Subcutaneous abdominal adipose tissue (tissue), 5 donors: ENCODE results near the gene SLC35E1.
A peak's percentile ranks its signal among the peaks of the same experiment; 100 is the strongest.

ENCODE experiments used
- H3K27ac ChIP-seq: one replicate; pipeline ENCODE4 v1.7.0; 2013; ENCODE audit warnings: low read depth, mild to moderate bottlenecking, inconsistent platforms, low read length, moderate library complexity
- H3K27me3 ChIP-seq, 5 donors: one replicate each; pipeline ENCODE4 v1.7.0; 2013; ENCODE audit warnings: low read length in 5 of 5, inconsistent platforms in 1 of 5; ENCODE audit not compliant: control insufficient read depth in 5 of 5, insufficient read depth in 4 of 5
- H3K36me3 ChIP-seq, 5 donors: one replicate each; pipeline ENCODE4 v1.7.0; 2013; ENCODE audit warnings: low read length in 5 of 5; ENCODE audit not compliant: control insufficient read depth in 5 of 5, insufficient read depth in 5 of 5
- H3K4me1 ChIP-seq, 5 donors: one replicate each; pipeline ENCODE4 v1.7.0; 2013; ENCODE audit warnings: low read length in 5 of 5, mild to moderate bottlenecking in 3 of 5, moderate library complexity in 1 of 5; ENCODE audit not compliant: control insufficient read depth in 5 of 5, insufficient read depth in 5 of 5
- H3K4me3 ChIP-seq, 5 donors: one replicate each; pipeline ENCODE4 v1.7.0; 2013; ENCODE audit warnings: low read length in 5 of 5, low read depth in 1 of 5
- H3K9ac ChIP-seq, 5 donors: one replicate each; pipeline ENCODE4 v1.7.0; 2013; ENCODE audit warnings: low read length in 5 of 5, mild to moderate bottlenecking in 4 of 5, moderate library complexity in 3 of 5
- H3K9me3 ChIP-seq, 5 donors: one replicate each; pipeline ENCODE4 v1.7.0; 2013; ENCODE audit warnings: low read length in 5 of 5; ENCODE audit not compliant: control insufficient read depth in 5 of 5
- donor health status: healthy.
- donor health status: healthy.
- donor health status: healthy.
- donor health status: healthy.
- donor health status: healthy.

Gene SLC35E1

DNA sequence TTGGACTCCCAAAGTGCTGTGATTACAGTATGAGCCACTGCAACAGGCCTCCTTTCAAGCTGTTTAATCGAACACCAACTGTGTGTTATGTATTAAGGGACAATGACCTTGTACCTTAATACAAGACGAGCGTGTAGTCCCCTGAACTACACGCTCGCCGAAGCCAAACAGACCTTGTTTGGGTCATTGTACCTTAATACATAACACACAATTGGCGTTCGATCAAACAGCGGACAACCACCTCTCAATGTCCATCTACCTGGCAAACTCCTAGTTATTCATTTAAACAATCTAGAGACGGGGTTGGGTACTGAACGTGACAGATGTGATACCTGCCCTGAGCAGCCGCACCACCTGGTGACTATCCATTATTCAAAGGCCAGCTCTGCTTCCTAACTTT, 31.3 kb downstream of the SLC35E1 start:
- Histone ChIP-seq H3K4me3 (peak overlapping the region; percentile 87 to 96 (median 88)), H3K9ac (peak overlapping the region; percentile 84 to 97 (median 90)), H3K27me3 (no peaks in the 10 kb centered on the region), H3K4me1 (peaks cover 5 to 36% (median 34%) of the 10 kb centered on the region in 5 donors), H3K36me3 (peaks cover 0 to 33% (median 25%) of the 10 kb centered on the region in 5 donors), H3K27ac (peak overlapping the region; percentile 81), H3K9me3 (no peaks in the 10 kb centered on the region)

DNA sequence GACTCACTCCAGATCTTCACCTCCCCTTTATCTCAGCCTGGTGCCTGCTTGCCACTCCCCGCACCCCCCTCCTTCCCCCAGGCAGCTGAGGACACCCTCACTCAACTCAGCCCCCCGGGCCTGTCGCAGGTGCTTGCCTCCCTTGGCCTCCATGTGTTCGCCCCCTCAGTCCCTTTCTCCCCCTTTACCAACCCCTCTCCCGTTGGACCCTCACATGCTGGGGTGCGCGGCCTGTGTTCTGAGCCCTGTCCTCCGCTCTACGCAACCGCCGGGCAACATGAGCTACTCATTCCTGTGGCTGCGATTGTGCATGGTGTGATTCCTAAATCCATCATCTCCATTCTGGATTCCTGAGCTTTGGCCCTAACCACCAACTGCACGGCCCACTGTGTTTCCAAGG, 35.1 kb downstream of the SLC35E1 start:
- no peak overlapping the region for H3K27ac ChIP-seq
- no peak overlapping the region for H3K4me3 ChIP-seq
- H3K4me1 ChIP-seq: peaks cover 5 to 24% (median 23%) of the 10 kb centered on the region in 5 donors
- no peaks in the 10 kb centered on the region for H3K9me3 ChIP-seq
- H3K9ac ChIP-seq: no peak overlapping the region
- peaks cover 2 to 71% (median 63%) of the 10 kb centered on the region in 5 donors for H3K36me3 ChIP-seq
- no peaks in the 10 kb centered on the region for H3K27me3 ChIP-seq

DNA sequence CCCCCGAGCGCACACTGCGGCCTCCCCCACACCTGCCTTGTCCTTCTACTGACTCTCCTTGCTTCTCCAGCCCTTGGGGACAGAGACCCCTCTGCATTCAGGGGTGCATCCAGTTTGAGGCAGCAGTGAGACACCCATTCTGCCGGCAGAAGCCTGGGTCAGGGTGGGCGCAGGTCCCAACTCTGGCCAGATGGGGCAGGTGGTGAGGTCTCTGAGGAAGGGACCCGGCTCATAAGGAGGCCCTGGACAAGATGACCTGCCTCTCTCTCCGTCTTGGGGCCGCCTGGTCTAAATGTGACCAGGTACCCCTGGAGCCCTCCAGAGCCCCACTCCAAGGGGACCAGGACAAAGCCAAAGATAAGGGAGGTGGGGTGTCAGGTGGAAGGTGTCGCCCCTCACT, 36.1 kb downstream of the SLC35E1 start:
- H3K36me3 ChIP-seq: peaks cover 2 to 81% (median 73%) of the 10 kb centered on the region in 5 donors

DNA sequence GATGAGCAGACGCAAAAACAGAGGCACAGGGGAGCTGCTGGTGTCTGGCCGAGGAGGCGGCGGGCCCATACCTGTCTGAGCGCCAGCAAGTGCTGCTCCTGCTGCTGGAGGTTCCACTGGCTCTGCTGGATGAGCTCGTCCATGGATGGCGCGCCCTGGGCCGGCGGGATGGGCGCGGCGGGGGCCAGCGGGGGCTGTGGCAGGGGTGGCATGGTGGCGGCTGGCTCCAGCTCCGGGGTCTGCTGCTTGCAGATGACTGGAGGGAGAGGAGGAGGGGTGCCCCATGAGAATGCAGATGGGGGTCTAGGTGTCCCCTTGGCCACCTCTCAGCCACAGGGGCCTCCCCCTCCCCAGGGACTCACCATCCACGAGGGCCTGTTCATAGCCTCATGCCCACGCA, 36.8 kb downstream of the SLC35E1 start:
- peaks cover 2 to 89% (median 80%) of the 10 kb centered on the region in 5 donors for H3K36me3 ChIP-seq
- peaks cover 0 to 13% (median 8%) of the 10 kb centered on the region in 5 donors for H3K4me1 ChIP-seq
- H3K27ac ChIP-seq: no peak overlapping the region
- H3K9me3 ChIP-seq: no peaks in the 10 kb centered on the region
- H3K4me3 ChIP-seq: no peak overlapping the region
- H3K9ac ChIP-seq: no peak overlapping the region
- no peaks in the 10 kb centered on the region for H3K27me3 ChIP-seq

More for the DNA sequence above, 36.1 kb downstream of the SLC35E1 start:
- Histone ChIP-seq H3K9me3 (no peaks in the 10 kb centered on the region), H3K27me3 (no peaks in the 10 kb centered on the region), H3K9ac (no peak overlapping the region), H3K27ac (no peak overlapping the region), H3K4me1 (peaks cover 3 to 16% (median 15%) of the 10 kb centered on the region in 5 donors), H3K4me3 (no peak overlapping the region)

DNA sequence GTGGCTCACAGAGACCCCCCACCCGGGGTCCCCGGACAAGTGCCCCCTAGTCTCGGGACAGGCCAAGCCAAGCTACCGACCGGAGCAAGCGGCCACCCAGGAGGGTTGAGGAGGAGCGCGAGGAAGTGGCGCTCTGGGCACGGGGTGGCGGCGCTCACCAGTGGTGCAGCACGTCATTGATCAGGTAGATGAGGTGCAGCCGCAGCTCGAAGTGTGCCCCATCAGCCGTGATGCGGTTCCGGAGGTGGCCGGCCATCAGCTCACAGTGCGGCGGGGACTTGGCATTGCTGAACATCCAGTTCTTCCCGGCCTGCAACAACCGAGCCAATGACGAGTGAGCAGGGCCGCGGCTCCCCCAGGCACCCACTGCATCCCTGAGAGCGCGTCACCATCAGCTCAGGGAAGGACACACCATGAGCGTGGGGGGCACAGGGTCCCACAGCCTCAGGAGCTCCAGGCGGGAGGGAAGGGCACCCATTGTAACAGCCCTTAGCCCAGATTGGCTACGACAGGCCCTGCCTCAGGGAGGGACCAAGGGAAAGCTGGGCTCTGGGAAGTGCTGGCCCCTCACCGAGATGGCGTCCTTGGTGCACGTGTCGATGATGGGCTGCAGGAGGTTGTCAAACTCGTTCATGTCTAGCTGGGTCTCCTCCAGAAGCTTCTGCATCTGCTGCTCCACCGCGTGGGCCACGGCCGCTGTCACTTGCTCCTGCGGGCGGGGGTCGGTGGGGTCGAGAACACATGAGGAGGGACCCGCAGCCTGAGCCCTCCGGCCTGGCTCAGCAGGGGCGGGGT, 39.6 kb downstream of the SLC35E1 start:
- H3K4me3 ChIP-seq: no peak overlapping the region
- peaks cover 2 to 96% (median 95%) of the 10 kb centered on the region in 5 donors for H3K36me3 ChIP-seq
- H3K27ac ChIP-seq: no peak overlapping the region
- H3K9me3 ChIP-seq: no peaks in the 10 kb centered on the region
- peaks cover 0 to 4% (median 0%) of the 10 kb centered on the region in 5 donors for H3K4me1 ChIP-seq
- H3K27me3 ChIP-seq: no peaks in the 10 kb centered on the region
- no peak overlapping the region for H3K9ac ChIP-seq

DNA sequence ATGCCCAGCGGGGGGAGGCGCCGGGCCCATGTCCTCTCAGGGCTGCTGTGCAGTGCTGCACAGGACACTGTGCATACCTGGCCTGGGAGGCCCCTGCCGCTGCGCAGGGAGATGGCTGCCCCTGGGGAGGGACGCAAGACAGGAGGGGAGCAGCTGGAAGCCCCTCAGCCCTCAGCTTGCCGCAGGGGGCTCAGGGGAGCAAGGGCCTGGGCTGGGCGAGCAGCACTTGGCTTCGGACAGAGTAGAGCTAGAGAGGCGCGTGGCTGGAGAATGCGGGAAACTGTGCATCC, 40.9 kb downstream of the SLC35E1 start:
- Histone ChIP-seq H3K4me1 (peaks cover 0 to 4% (median 0%) of the 10 kb centered on the region in 5 donors), H3K27me3 (no peaks in the 10 kb centered on the region), H3K27ac (no peak overlapping the region), H3K36me3 (peaks cover 2 to 99% (median 97%) of the 10 kb centered on the region in 5 donors), H3K4me3 (no peak overlapping the region), H3K9ac (no peak overlapping the region), H3K9me3 (no peaks in the 10 kb centered on the region)

DNA sequence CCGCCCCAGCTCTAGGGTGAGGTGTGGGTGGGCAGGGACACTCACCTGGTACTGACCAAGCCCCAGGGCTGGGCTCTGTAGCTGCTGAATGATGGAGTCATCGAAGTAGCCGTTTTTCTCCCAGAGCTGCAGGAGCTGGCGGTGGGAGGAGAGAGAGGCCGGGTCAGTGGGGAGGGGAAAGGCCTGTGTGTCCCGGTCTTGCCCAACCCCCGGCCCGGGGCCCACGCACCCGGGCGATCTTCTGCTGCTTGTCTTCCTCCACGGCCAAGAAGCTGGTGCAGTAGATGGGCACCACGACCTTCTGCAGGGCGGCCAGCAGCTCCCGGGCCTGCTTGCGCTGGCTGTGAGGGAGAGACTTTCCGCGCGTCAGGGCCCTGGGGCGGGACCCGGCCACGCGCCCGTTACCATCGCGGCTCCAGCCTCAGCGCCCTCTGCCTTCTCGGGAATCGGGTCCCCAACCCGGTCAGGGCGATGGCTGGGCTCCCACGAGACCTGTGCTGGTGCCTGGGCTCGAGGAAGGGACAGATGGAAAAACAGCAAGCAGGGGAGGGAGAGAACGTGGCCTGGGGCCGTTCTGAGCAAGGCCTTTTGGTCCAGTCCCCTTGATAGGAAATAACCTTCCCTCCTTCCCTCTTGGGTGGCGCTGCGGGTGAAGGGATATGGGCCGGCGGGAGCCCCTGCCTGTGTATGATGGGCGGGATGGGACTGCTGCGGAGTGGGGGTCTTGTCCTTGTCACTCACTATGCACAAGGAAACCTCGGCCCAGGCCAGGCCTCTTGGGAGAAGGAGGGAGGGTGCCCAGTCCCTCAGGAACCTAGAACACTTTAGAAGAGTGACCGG, 41.5 kb downstream of the SLC35E1 start:
- Histone ChIP-seq H3K36me3 (peaks cover 2 to 99% (median 97%) of the 10 kb centered on the region in 5 donors), H3K9ac (no peak overlapping the region), H3K27me3 (no peaks in the 10 kb centered on the region), H3K27ac (no peak overlapping the region), H3K4me3 (no peak overlapping the region), H3K4me1 (peaks cover 0 to 4% (median 0%) of the 10 kb centered on the region in 5 donors), H3K9me3 (no peaks in the 10 kb centered on the region)

DNA sequence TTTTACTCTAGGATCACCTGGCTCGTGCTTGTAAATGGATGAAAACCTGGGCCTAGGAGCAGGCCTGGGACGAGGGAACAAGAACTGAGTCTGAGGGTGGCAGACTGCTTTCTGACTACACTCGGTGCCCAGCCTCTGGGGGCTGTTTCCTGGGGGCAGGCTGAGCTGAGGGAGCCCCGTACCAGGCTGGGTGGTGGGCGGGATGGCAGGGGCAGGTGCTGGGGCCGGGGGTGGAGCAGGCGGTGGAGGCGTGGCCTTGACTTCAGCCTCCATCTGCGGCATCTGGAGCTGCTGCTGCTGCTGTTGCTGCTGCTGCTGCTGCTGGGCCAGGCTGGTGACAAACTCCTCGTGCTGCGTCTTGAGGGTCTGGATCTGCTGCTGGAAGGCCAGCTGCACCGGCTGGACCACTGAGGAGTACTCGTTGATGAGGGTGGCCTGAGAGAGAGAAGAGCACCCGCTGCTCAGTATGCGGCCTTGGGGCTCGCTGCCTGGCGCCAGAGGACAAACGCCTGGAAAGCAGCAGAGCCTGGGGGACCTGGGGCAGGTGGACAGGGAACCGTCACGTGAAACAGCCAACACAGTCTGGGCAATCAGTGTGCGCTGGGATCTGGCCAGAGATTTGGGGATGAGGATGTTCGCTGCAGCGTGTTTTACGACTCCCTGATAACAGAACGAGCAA, 42.6 kb downstream of the SLC35E1 start:
- peaks cover 2 to 99% (median 96%) of the 10 kb centered on the region in 5 donors for H3K36me3 ChIP-seq
- H3K4me1 ChIP-seq: peaks cover 0 to 4% (median 0%) of the 10 kb centered on the region in 5 donors

DNA sequence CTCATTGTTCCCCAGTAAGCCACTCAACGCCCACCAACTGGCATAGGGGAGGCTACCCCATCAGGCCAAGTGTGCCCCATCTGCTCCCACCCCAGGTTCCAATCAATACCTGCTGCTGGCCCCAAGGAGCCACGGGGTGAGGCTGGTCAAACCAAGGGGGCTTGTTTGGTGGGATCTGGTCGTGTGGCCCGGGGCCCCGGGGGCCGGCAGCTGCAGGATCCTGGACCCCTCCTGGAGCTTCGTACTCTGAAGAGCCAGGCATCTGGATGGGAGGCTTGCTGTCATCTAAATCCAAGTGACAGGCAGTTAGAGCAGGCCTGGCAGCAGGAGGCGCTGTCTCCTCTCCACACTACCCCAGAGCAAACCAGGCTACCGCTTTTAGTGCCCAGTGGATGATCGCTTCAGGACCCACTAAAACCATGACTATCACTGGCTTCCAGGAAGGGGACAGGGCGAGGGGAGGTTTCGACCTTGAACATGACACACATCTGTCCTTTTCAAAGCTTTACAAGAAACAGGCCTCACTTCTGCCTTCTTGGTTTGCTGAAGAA, 44.2 kb downstream of the SLC35E1 start:
- Histone ChIP-seq H3K36me3 (peaks cover 0 to 99% (median 95%) of the 10 kb centered on the region in 5 donors), H3K9me3 (no peaks in the 10 kb centered on the region)

More for the DNA sequence above, 42.6 kb downstream of the SLC35E1 start:
- H3K4me3 ChIP-seq: no peak overlapping the region
- H3K9ac ChIP-seq: no peak overlapping the region
- H3K9me3 ChIP-seq: no peaks in the 10 kb centered on the region
- H3K27me3 ChIP-seq: no peaks in the 10 kb centered on the region
- H3K27ac ChIP-seq: no peak overlapping the region

More for the DNA sequence above, 44.2 kb downstream of the SLC35E1 start:
- H3K4me3 ChIP-seq: no peak overlapping the region
- H3K27ac ChIP-seq: no peak overlapping the region
- H3K9ac ChIP-seq: no peak overlapping the region
- H3K27me3 ChIP-seq: no peaks in the 10 kb centered on the region
- H3K4me1 ChIP-seq: peaks cover 0 to 4% (median 0%) of the 10 kb centered on the region in 5 donors
